Calu3 (cell line): ENCODE data around the gene INTS1. TPM values are rescaled to one million over a fixed set of nuclear protein-coding genes. Genes with fewer than 3 reads are reported as not detected.
"Not testable (repeated sequence)": the region's sequence is repeated elsewhere in the genome, so short reads cannot be mapped to it uniquely, and the experiment has no call there.

ENCODE experiments used
- BruUV-seq: library from RNA; stranded (reverse); fragments of 400-500 nt; replicated peaks from 2 replicates; lab custom pipeline; 2021; lab: Mats Ljungman, UMichigan
- CTCF ChIA-PET: fragments of 300-600 bp; sonication (Branson Sonifier 250); formaldehyde crosslinking; loops from one replicate; lab custom pipeline; 2022; ENCODE audit warnings: antibody characterized with exemption; lab: Charles Lee
- DNase-seq: peaks from one replicate; pipeline ENCODE4 v3.0.0; 2022
- H3K27ac Mint-ChIP-seq: one replicate; pipeline ENCODE4 v1.8.0; 2022; ENCODE audit warnings: mixed read lengths; ENCODE audit not compliant: unreplicated experiment
- H3K27me3 Mint-ChIP-seq: one replicate; pipeline ENCODE4 v1.8.0; 2022; ENCODE audit warnings: mixed read lengths; ENCODE audit not compliant: unreplicated experiment
- H3K36me3 Mint-ChIP-seq: one replicate; pipeline ENCODE4 v1.8.0; 2022; ENCODE audit warnings: mild to moderate bottlenecking, moderate library complexity, mixed read lengths; ENCODE audit not compliant: insufficient read depth, unreplicated experiment
- H3K4me1 Mint-ChIP-seq: one replicate; pipeline ENCODE4 v1.8.0; 2022; ENCODE audit warnings: mild to moderate bottlenecking, low read depth, mixed read lengths; ENCODE audit not compliant: unreplicated experiment
- H3K4me3 Mint-ChIP-seq: one replicate; pipeline ENCODE4 v1.8.0; 2022; ENCODE audit warnings: mild to moderate bottlenecking, low read depth, moderate library complexity, mixed read lengths; ENCODE audit not compliant: unreplicated experiment
- H3K9me3 Mint-ChIP-seq: one replicate; pipeline ENCODE4 v1.8.0; 2022; ENCODE audit warnings: low read depth, mixed read lengths; ENCODE audit not compliant: unreplicated experiment
- CTCF ChIP-seq: fragments of 200-600 bp; IDR thresholded peaks from one replicate; pipeline ENCODE4 v1.8.0; 2022; ENCODE audit warnings: antibody characterized with exemption; ENCODE audit not compliant: unreplicated experiment
- intact Hi-C: fragments of 100-400 bp; cut with micrococcal nuclease; formaldehyde crosslinking; loops from one replicate; pipeline ENCODE4 v1.10.0; 2022; ENCODE audit not compliant: unreplicated experiment
- total RNA-seq: library from RNA; stranded (reverse); gene quantifications from 2 replicates; pipeline ENCODE4 v1.2.3, GENCODE V29; 2022

The INTS1 gene
- total RNA-seq, 1 experiment from 2014 or later = 192 TPM

- DNase-seq = no peak
- H3K4me3 Mint-ChIP-seq = no peak overlapping the region
- CTCF ChIA-PET = no interaction called here
- H3K4me1 Mint-ChIP-seq = peaks cover 15% of the 10 kb centered on the region
- no peak for TF ChIP-seq CTCF
- H3K27me3 Mint-ChIP-seq = no peaks in the 10 kb centered on the region
- no peak overlapping the region for H3K27ac Mint-ChIP-seq
- BruUV-seq = no TSS peak
- no peaks in the 10 kb centered on the region for H3K9me3 Mint-ChIP-seq
- peaks cover 56% of the 10 kb centered on the region for H3K36me3 Mint-ChIP-seq
- intact Hi-C loops = no loop called here
Measured at GRCh38 chr7:1448958-1449357, 55.2 kb downstream of the INTS1 start.

GRCh38 chr7:1447551-1448244 lies 56.5 kb downstream of the INTS1 start:
- peaks cover 2% of the 10 kb centered on the region for H3K4me1 Mint-ChIP-seq
- no TSS peak for BruUV-seq
- no peak for DNase-seq
- CTCF ChIA-PET = interaction anchor here (0.6 to 1.4 kb wide), 2 partner anchors 13 to 179 kb away, joined by 3 to 5 read pairs; no protein-coding TSS in a partner anchor
- intact Hi-C loops = no loop called here
- no peak for TF ChIP-seq CTCF
- H3K4me3 Mint-ChIP-seq = no peak overlapping the region
- peaks cover 54% of the 10 kb centered on the region for H3K36me3 Mint-ChIP-seq
- no peak overlapping the region for H3K27ac Mint-ChIP-seq
- H3K9me3 Mint-ChIP-seq = no peaks in the 10 kb centered on the region
- H3K27me3 Mint-ChIP-seq = no peaks in the 10 kb centered on the region

GRCh38 chr7:1447112-1447511 lies 57.1 kb downstream of the INTS1 start:
- Mint-ChIP-seq H3K36me3 (peaks cover 54% of the 10 kb centered on the region), H3K4me1 (no peaks in the 10 kb centered on the region), H3K27ac (no peak overlapping the region), H3K9me3 (no peaks in the 10 kb centered on the region), H3K27me3 (no peaks in the 10 kb centered on the region), H3K4me3 (no peak overlapping the region)
- intact Hi-C loops = no loop called here
- no peak for TF ChIP-seq CTCF
- no peak for DNase-seq
- CTCF ChIA-PET = interaction anchor here (1.4 kb wide), 1 partner anchor 14 kb away, joined by 3 read pairs; no protein-coding TSS in a partner anchor
- no TSS peak for BruUV-seq

- DNase-seq = no peak
- Mint-ChIP-seq H3K27ac (no peak overlapping the region), H3K9me3 (no peaks in the 10 kb centered on the region), H3K27me3 (no peaks in the 10 kb centered on the region), H3K36me3 (peaks cover 57% of the 10 kb centered on the region), H3K4me1 (no peaks in the 10 kb centered on the region), H3K4me3 (no peak overlapping the region)
- intact Hi-C loops = no loop called here
- TF ChIP-seq CTCF = no peak
- CTCF ChIA-PET = interaction anchor here (1.4 kb wide), 1 partner anchor 14 kb away, joined by 3 read pairs; no protein-coding TSS in a partner anchor
- no TSS peak for BruUV-seq
Measured at GRCh38 chr7:1446620-1447032, 57.6 kb downstream of the INTS1 start.

GRCh38 chr7:1446026-1446425 lies 58.2 kb downstream of the INTS1 start:
- H3K27ac Mint-ChIP-seq, H3K4me1 Mint-ChIP-seq, H3K27me3 Mint-ChIP-seq, intact Hi-C loops, H3K9me3 Mint-ChIP-seq, H3K4me3 Mint-ChIP-seq, BruUV-seq, DNase-seq: not testable (repeated sequence)
- peaks cover 63% of the 10 kb centered on the region for H3K36me3 Mint-ChIP-seq
- CTCF ChIA-PET = interaction anchor here (1.4 kb wide), 1 partner anchor 15 kb away, joined by 3 read pairs; no protein-coding TSS in a partner anchor
